DOHH2 (cell line): ENCODE results near the gene SLC19A2.

Source experiments
- H3F3A ChIP-seq: fragments of 200-600 bp; sonication (generic), shearing (Covaris generic); 2 replicates; pipeline ENCODE4 v1.6.0; 2016; ENCODE audit warnings: antibody characterized with exemption, mild to moderate bottlenecking; ENCODE audit not compliant: control insufficient read depth, insufficient read depth
- H3K27ac ChIP-seq: fragments of 200-600 bp; sonication (generic); 2 replicates; pipeline ENCODE4 v1.5.1; 2014; ENCODE audit warnings: low read depth, mild to moderate bottlenecking, low read length, moderate library complexity
- H3K27me3 ChIP-seq: fragments of 200-600 bp; sonication (generic); 2 replicates; pipeline ENCODE4 v1.6.1; 2014; ENCODE audit warnings: mild to moderate bottlenecking, low read length, mixed read lengths; ENCODE audit not compliant: control insufficient read depth
- H3K36me3 ChIP-seq: fragments of 200-600 bp; sonication (generic); 2 replicates; pipeline ENCODE4 v1.6.1; 2014; ENCODE audit warnings: mild to moderate bottlenecking, low read length, moderate library complexity, mixed read lengths; ENCODE audit not compliant: control insufficient read depth
- H3K4me1 ChIP-seq: fragments of 200-600 bp; sonication (generic); 2 replicates; pipeline ENCODE4 v1.6.1; 2014; ENCODE audit warnings: mild to moderate bottlenecking, low read length, mixed read lengths; ENCODE audit not compliant: control insufficient read depth
- H3K4me2 ChIP-seq: fragments of 200-600 bp; sonication (generic); 2 replicates; pipeline ENCODE4 v1.6.0; 2014; ENCODE audit warnings: mild to moderate bottlenecking, low read length, moderate library complexity
- H3K4me3 ChIP-seq: fragments of 200-600 bp; sonication (generic); 2 replicates; pipeline ENCODE4 v1.5.1; 2014; ENCODE audit warnings: mild to moderate bottlenecking, low read length, mixed read lengths
- H3K79me2 ChIP-seq: fragments of 200-600 bp; sonication (generic); 2 replicates; pipeline ENCODE4 v1.6.1; 2014; ENCODE audit warnings: mild to moderate bottlenecking, low read length, mixed read lengths; ENCODE audit not compliant: control insufficient read depth
- H3K9me2 ChIP-seq: fragments of 200-600 bp; sonication (generic); replicated peaks from 2 replicates; pipeline ENCODE4 v1.6.1; 2014; ENCODE audit warnings: mild to moderate bottlenecking, low read length, mixed read lengths; ENCODE audit not compliant: control insufficient read depth
- H3K9me3 ChIP-seq: fragments of 200-600 bp; sonication (generic); 2 replicates; pipeline ENCODE4 v1.6.1; 2014; ENCODE audit warnings: antibody characterized with exemption, low read length, mixed read lengths; ENCODE audit not compliant: control insufficient read depth, insufficient read depth
- H4K20me1 ChIP-seq: fragments of 200-600 bp; sonication (generic); 2 replicates; pipeline ENCODE4 v1.6.0; 2014; ENCODE audit warnings: low read depth, mild to moderate bottlenecking, antibody characterized with exemption, low read length, moderate library complexity; ENCODE audit not compliant: control insufficient read depth, insufficient read depth
- CTCF ChIP-seq: fragments of 200-600 bp; sonication (generic); IDR thresholded peaks from one replicate; pipeline ENCODE4 v1.5.1; 2014; ENCODE audit warnings: antibody characterized with exemption, mild to moderate bottlenecking, low read depth, low read length; ENCODE audit not compliant: poor library complexity, severe bottlenecking
- EZH2phosphoT487 ChIP-seq: fragments of 200-600 bp; sonication (generic); IDR thresholded peaks from 2 replicates; pipeline ENCODE4 v1.6.1; 2017; ENCODE audit warnings: borderline replicate concordance, mild to moderate bottlenecking, antibody characterized with exemption, low read length, moderate library complexity, mixed read lengths

SLC19A2 gene

DNA sequence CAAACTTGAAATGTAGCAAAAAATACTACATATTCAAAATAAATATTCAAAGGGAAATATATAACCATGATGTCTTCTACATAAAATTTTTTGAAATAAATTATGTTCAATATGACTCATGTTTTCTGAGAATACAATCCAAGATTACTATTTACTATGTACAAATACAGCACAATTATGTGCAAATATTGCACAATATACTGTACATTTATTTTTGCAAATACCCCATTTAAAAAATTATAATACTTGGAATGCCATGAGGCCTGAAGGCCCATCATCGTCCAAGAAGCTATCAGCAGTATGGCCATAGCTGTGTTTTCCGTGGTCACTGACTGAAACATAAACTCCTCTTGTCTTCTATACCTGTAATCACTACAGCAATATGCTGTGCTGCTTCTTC lies 70.8 kb downstream of the SLC19A2 start:
- H3K9me3 ChIP-seq = no peaks in the 10 kb centered on the region
- H3K27ac ChIP-seq = no peak overlapping the region

More for the DNA sequence above, 70.8 kb downstream of the SLC19A2 start:
- H4K20me1 ChIP-seq = no peaks in the 10 kb centered on the region
- H3K9me2 ChIP-seq = no peaks in the 10 kb centered on the region
- H3K4me1 ChIP-seq = no peaks in the 10 kb centered on the region
- no peak overlapping the region for H3K4me2 ChIP-seq
- no peaks in the 10 kb centered on the region for H3K27me3 ChIP-seq
- H3K79me2 ChIP-seq = no peaks in the 10 kb centered on the region
- no peak overlapping the region for H3K4me3 ChIP-seq
- H3F3A ChIP-seq = no peaks in the 10 kb centered on the region
- H3K36me3 ChIP-seq = no peaks in the 10 kb centered on the region
- no peak for TF ChIP-seq EZH2phosphoT487
- no peak for TF ChIP-seq CTCF
